GM20000 (cell line): ENCODE results near the gene CYTL1.

ENCODE experiments used
- DNase-seq: peaks from one replicate; pipeline ENCODE4 v3.0.0; 2012; ENCODE audit warnings: low spot score
- CTCF ChIP-seq: IDR thresholded peaks from 2 replicates; pipeline ENCODE4 v1.5.1; 2012; ENCODE audit warnings: mild to moderate bottlenecking, control low read depth; ENCODE audit errors: extremely low read depth, missing control alignments

The CYTL1 gene

DNA sequence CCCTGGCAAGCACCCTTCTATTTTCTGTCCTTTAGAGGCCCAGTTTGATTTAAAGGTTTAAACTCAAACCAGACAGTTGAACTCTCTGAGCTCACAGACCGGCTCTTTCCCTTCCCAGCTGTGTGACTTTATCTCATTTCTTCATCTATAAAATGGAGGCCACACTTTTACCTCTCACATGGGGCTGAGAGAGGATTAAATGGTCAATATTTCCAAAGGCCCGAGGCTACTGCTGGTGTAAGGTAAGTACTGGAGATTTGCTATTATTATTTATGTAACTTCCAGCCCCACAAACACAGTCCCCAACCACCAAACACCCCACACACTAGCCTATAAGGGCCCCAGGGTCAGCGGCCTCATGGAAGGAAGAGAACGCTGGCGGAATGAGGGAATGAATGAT is 13.6 kb upstream of the CYTL1 start:
- DNase-seq, result no peak
- TF ChIP-seq CTCF, result no peak

- TF ChIP-seq CTCF, result no peak
Observed at GRCh38 chr4:5030927-5031326, 11.7 kb upstream of the CYTL1 start.

DNA sequence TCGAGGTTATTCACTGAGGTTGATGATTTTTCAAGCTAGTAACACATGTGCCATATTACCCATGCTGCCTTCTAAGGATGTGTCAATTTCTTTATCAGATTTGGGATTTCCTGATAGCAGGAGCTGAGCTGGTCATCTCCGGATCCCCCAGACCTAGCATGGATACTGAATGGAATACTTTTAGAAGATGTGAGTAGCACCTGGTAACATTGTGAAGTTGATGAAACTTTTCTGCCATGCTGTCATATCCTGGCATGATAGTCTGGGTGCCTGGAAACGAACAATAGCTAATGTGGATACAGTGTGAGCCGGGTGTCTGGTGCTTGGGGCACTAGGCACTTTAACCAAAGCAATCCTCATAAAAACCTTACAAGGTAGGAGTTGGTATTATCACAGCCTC is 11.0 kb upstream of the CYTL1 start:
- no peak for TF ChIP-seq CTCF
- DNase-seq, result no peak

More at GRCh38 chr4:5030927-5031326, 11.7 kb upstream of the CYTL1 start:
- DNase-seq, result no peak

GRCh38 chr4:5029447-5029846 is 10.2 kb upstream of the CYTL1 start:
- TF ChIP-seq CTCF, result no peak
- DNase-seq, result no peak

- TF ChIP-seq CTCF, result no peak
- no peak for DNase-seq
Observed at GRCh38 chr4:5028480-5028879, 9.2 kb upstream of the CYTL1 start.

DNA sequence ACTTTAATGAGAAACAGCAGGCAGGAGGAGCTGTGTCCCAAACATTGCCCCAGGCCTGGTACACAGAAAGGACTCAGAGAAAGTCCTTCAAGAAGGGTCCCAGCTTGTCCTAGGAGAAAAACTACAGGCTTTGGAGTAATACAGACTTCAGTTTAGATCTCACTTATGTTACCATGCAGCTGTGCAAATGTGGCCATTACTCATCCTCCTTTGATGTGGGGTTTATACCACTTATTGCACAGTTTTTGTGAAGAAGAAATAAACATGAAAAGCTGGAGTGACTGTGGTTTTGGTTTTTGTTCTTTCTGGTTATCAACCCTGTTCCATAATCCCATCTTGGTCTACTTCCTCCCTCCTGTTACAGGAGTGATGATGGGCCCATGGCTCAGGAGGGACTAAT is 8.1 kb upstream of the CYTL1 start:
- TF ChIP-seq CTCF, result no peak
- no peak for DNase-seq

DNA sequence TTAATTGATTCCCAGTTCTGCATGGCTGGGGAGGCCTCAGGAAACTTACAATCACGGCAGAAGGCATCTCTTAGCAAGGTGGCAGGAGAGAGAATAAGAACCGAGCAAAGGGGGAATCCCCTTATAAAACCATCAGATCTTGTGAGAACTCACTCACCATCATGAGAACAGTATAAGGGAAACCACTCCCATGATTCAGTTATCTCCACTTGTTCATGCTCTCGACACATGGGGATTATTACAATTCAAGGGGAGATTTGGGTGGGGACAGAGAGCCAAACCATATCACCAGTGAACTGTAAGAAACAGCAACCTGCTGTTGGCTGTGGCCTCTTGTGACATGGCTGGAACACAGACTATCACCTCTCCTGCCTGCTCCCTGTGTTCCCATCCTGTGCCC is 7.1 kb upstream of the CYTL1 start:
- no peak for DNase-seq
- TF ChIP-seq CTCF, result no peak
